ENCODE measurements around the gene ACOT12.

ACOT12 gene

DNA sequence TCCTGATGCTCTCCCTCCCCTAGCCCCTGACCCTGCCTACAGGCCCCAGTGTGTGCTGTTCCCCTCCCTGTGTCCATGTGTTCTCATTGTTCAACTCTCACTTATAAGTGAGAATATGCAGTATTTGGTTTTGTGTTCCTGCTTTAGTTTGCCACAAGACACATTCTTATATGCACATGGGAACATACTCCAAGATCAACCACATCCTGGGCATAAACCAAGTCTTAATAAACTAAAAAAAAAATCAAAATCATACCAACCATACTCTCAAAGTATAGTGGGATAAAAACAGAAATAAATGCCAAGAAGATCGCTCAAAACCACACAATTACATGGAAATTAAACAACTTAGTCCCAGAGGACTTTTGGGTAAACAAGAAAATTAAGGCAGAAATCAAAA lies 103.8 kb downstream of the ACOT12 start:
- DNase-seq (ENCODE audit: low read depth), result no peak

DNA sequence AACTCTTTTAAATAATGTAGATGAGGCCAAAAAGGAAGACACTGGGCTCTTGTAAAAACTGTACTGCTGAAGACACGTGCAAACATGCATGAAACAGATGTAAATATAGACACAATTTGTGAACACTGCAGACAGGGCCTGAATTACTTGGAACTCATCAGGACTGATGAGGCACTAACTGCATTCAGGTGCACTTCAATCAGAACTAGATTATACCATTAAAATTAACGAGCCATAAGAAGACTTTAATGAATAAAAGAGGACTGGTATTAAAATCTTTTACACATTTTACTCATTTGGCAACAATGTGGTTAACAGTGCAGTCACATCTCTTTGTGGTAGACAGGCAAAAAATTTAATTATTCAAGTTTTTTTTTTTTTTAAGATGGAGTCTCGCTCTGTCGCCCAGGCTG lies 105.9 kb downstream of the ACOT12 start:
- DNase-seq (ENCODE audit: low read depth), result no peak

DNA sequence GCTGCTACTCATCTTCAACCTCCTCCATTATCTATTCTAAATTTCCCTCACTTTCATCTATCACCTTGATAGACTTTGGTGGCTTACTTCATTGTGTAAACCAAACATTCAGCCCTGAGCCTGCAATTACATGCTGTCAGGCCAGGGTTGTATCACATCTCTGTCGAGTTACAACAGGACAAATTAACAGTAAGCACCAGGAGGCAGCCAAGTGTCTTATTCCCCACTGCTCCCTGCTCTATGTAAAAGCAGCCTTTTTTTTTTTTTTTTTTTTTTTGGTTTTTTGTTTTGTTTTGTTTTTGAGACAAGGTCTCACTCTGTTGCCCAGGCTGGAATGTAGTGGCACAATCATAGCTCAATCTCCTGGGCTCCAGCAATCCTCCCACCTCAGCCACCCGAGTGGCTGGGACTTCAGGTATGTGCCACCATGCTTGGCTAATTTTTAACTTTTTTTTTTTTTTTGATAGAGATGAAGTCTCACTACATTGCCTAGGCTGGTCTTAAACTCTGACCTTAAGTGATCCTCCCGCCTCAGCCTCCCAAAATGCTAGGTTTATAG lies 107.8 kb downstream of the ACOT12 start:
- DNase-seq (ENCODE audit: low read depth), result no peak

DNA sequence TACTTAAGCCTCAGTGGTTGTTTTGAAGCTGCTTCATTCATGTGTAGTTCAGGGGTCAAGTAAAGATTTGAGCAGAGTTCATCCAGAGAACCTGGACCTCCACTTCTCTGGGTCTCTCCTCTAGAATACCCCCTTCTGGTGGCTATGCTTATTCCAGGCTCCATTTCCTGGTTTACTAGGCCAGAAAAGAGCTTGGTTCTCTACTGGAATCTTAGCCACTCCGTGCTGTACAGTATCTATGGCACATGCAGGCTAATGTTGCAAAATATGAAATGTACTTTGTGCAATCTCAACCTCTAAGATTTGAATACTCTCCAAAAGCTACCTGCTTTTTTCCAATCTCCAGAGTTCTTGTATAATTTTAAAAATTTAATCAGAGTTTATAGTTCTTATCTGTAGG lies 110.0 kb downstream of the ACOT12 start:
- no peak for DNase-seq (ENCODE audit: low read depth)
